Kidney epithelial cell (primary cell): Measurements from ENCODE around the gene MARCHF3. TPM values are rescaled to one million over a fixed set of nuclear protein-coding genes. Genes with fewer than 3 reads are reported as not detected.

ENCODE experiments used
- DNase-seq: peaks from one replicate; pipeline ENCODE4 v3.0.0-alpha.2; 2010; ENCODE audit warnings: low read depth
- H3K27me3 ChIP-seq: 2 replicates; pipeline ENCODE4 v1.6.0; 2011; ENCODE audit warnings: low read length; ENCODE audit not compliant: control insufficient read depth, insufficient read depth
- H3K36me3 ChIP-seq: 2 replicates; pipeline ENCODE4 v1.5.1; 2011; ENCODE audit warnings: low read length; ENCODE audit not compliant: control insufficient read depth, insufficient read depth
- H3K4me3 ChIP-seq: 2 replicates; pipeline ENCODE4 v1.5.1; 2011; ENCODE audit warnings: low read depth, mild to moderate bottlenecking, control low read depth, low read length
- CTCF ChIP-seq: IDR thresholded peaks from 2 replicates; pipeline ENCODE4 v1.5.1; 2011; ENCODE audit warnings: mild to moderate bottlenecking, moderate library complexity, low read length, control low read depth, inconsistent platforms; ENCODE audit not compliant: insufficient read depth, poor library complexity, severe bottlenecking
- total RNA-seq: library from RNA; depleted of rRNA; stranded (reverse); fragments of >200 nt; gene quantifications from 2 replicates; pipeline ENCODE4 v1.2.3, GENCODE V29; 2015

Gene MARCHF3
- total RNA-seq, 1 donor from 2014 or later: 0.46 TPM

- no peaks in the 10 kb centered on the region for H3K27me3 ChIP-seq
- H3K36me3 ChIP-seq: peaks cover 2% of the 10 kb centered on the region
- no peak overlapping the region for H3K4me3 ChIP-seq
- TF ChIP-seq CTCF: no peak
- no peak for DNase-seq
These were observed 211.6 kb downstream of the MARCHF3 start for GRCh38 chr5:126818736-126819135.

Other genes starting within 250 kb of the MARCHF3 start
- 2.9 and 4.0 TPM in 2 replicates for gene C5orf63, start 42.9 kb upstream of the MARCHF3 start, total RNA-seq